ENCODE measurements around the gene LY6G6C. TPM values are rescaled to one million over a fixed set of nuclear protein-coding genes. Genes with fewer than 3 reads are reported as not detected.

Gene LY6G6C
- total and polyA plus RNA-seq, 2 experiments from 2014 or later: not detected

GRCh38 chr6:31767096-31767645 lies 45.6 kb upstream of the LY6G6C start (continued):
- no peak for TF ChIP-seq ZNF462 (CRISPR knock-in tag; IDR thresholded peaks at IDR 0.05)
- TF ChIP-seq EZH2phosphoT487 (IDR thresholded peaks at IDR 0.05; ENCODE audit: unreplicated experiment): no peak
- TF ChIP-seq CTCF (conservative IDR thresholded peaks at IDR 0.05; ENCODE audit: low read depth in 2 of 2): no peak
- TF ChIP-seq EZH2 (IDR thresholded peaks at IDR 0.05; ENCODE audit: low read depth, unreplicated experiment): no peak
- TF ChIP-seq JUNB (IDR thresholded peaks at IDR 0.05; ENCODE audit: unreplicated experiment): no peak
